Hematopoietic multipotent progenitor cell treated with erythropoietin and hydrocortisone succinate and interleukin-3 and kit ligand, for 4 days (in vitro differentiated cells): ENCODE data around the gene SNX15.
A peak's percentile ranks its signal among the peaks of the same experiment; 100 is the strongest.

ENCODE experiments used
- DNase-seq: peaks from one replicate; pipeline ENCODE4 v3.0.0-alpha.2; 2015

SNX15 gene

DNA sequence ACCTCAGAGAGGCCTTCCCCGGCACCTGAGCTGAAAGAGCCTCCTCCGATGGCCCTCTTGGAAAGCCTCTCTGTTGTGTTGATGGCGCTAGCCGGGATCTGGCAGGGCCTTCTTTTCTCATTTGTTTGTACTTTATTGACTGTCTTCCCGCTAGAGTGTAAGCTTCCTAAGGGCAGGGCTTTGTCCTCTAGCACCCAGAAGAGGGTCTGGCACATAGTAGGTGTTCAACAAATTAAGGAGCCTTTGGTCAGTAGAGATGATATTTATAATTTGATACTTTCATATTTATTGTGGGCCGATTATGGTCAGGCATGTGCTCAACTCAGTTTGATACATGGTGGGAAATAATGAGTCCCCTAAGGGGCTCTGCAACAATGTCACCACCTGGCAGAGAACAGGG, 9.3 kb upstream of the SNX15 start:
- DNase-seq = no peak

DNA sequence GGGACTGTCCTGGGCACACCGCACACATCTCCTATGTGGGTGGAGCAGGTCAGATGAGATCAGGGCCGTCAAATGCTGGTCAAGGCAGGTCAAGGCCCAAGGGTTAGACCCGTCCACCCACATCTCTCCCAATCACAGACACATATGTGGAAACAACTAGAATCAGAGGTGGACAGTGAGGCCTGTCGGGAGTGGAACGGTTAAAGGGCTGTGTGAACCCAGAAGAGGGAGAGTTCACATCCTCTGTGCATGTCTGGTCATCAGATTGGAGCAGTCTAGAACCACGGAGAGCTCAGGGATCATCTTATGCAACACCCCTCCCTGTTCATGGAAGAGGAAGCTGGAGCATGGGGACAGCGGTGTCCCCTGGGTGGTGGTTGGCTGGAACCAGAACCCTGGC, 7.4 kb upstream of the SNX15 start:
- DNase-seq = no peak

DNA sequence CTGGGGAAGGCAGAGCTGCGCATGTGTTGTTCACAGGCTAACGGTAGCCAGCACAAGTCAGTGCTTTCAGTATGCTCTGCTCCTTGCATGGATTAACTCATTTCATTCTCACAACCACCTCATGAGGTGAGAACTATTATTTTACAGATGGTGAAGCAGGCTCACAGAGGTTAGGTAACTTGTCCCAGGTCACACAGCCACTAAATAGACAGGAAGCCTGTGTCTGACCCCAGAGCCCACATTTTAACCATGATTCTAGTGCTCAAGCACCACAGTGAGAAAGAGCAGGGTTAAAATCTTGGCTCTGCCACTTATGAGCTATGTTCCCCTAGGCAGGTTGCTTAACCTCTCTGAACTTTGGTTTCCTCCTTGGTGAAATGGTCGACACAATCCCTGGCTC, 6.2 kb upstream of the SNX15 start:
- DNase-seq = no peak

DNA sequence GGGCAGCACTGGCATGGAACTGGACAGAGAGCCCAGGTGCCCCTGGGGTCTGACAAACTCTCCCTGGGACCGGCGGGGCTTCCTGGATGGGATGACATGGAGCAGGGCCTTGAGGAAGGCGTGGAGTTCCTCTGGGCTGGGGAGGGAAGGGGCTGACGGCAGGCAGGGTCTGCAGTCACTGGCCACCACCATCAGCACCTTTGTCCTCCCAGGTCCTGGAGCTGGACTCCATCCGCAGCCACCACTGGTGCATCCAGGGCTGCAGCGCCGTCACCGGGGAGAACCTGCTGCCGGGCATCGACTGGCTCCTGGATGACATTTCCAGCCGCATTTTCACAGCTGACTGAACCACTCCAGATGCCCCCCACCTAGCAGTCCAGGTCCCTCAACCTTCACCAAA, 5.7 kb upstream of the SNX15 start:
- no peak for DNase-seq

DNA sequence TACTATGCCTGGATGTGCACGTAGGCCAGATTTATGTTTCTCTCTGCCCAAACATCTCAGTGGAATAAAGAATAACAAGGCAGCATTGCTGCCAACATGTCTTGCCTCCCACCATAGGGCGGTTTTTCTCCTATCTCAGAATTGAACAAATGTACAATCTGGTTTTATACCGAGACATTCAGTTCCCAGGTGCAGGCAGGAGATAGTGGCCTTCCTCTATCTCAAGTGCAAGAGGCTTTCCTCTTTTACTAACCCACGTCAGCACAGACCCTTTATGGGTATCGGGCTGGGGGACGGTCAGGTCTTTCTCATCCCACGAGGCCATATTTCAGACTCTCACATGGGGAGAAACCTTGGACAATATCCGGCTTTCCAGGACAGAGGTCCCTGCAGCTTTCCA, 3.7 kb upstream of the SNX15 start:
- DNase-seq = peak; percentile 70

DNA sequence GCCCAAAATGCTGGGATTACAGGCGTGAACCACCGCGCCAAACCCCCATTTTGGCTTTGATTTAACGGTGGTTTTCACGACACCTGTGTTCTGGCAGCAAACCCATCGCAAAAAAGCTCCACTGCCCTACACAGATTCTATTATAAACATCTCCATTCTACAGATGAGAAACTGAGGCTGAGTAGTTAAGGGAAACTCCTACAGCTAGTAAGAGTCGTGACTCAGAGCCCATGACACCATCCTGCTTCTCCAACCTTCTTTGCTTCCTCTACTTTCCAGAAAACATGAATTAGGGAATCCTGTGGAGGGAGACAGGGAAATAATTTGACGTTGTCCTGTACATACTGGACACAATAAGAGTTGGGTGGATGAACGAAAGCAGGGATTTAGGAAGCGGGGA, 429 bp upstream of the SNX15 start:
- DNase-seq = no peak

DNA sequence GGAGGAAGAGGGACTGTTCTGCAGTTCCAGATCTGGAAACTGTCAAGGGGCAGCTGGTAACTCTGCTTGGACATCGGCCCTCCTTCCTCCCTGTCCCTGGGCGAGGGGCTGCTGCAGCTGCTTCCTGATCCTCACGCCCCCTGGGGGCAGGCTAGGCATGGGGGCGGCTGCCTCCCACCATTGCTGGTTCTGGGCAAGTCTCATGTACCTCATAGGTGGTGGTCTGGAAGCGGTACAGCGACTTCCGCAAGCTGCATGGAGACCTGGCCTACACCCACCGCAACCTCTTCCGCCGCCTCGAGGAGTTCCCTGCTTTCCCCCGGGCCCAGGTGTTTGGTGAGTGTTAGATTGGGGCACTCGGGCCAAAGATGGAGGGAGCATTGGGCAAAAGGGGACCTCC, 5.0 kb downstream of the SNX15 start:
- DNase-seq = no peak

DNA sequence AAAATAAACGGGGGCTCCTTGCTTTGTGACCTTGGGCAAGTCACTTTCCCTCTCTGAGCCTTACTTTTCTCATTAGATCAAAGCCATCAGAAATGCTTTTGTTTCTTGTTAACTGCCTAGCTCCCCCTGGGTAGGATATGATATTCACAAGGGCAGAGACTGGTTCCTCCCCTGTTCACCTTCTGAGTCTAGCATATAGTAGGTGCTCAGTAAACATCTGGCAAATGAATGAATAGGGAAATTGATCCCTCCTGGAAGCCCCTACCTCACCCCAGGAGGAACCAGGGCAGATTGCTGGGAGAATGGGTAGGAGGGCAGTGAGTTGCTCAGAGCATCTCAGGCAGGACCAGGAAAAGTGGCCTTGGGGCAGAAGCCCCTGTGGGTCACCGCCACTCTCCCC, 7.2 kb downstream of the SNX15 start:
- DNase-seq = no peak

DNA sequence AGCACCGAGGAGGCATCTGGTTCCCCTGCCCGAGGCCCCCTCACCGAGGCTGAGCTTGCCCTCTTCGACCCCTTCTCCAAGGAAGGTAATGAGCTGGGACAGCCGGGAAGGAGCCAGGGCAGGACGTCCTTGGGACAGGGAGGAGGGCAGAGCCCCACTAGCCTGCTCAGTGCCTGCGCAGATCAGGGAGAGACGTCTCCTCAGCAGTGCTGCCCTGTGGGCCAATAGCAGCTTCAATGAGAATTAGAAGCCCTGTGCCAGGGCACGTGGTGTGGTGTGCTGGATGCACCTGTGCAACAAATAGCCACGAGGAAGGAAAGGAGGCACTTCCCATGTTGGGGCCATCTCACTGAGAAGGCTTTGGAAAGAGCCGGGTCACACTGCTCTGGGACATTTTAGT, 8.3 kb downstream of the SNX15 start:
- no peak for DNase-seq

DNA sequence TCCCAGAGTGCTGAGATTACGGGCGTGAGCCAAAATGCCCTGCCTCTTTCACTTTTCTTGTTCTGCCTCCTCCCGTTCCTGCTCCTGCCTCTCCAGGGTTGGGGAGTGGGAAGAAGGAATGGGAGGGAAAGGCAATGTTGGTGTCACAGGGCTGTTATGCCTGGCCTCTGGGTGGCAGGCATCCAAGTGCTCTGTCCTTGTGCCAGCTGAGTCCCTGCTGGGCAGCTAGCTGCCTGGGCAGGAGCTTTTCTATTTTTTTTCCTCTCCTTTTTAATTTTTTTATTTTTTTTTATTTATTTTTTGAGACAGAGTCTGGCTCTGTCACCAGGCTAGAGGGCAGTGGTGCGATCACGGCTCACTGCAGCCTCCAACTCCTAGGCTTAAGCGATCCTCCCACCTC, 9.7 kb downstream of the SNX15 start:
- DNase-seq = no peak

DNA sequence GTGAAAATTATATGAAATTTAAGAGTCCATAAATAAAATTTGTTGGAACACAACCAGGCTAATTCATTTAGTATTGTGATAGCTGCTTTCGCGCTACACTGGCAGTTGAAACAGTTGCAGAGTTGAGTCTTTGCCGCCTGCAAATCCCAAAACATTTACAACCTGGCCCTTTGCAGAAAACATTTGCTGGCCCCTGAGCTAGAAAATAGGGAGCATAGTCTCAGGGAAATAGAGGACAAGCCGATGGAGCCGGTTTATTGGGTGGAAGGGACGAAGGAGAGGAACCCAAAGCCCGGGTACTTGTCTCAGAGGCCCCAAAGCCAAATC, 13.2 kb downstream of the SNX15 start:
- no peak for DNase-seq

DNA sequence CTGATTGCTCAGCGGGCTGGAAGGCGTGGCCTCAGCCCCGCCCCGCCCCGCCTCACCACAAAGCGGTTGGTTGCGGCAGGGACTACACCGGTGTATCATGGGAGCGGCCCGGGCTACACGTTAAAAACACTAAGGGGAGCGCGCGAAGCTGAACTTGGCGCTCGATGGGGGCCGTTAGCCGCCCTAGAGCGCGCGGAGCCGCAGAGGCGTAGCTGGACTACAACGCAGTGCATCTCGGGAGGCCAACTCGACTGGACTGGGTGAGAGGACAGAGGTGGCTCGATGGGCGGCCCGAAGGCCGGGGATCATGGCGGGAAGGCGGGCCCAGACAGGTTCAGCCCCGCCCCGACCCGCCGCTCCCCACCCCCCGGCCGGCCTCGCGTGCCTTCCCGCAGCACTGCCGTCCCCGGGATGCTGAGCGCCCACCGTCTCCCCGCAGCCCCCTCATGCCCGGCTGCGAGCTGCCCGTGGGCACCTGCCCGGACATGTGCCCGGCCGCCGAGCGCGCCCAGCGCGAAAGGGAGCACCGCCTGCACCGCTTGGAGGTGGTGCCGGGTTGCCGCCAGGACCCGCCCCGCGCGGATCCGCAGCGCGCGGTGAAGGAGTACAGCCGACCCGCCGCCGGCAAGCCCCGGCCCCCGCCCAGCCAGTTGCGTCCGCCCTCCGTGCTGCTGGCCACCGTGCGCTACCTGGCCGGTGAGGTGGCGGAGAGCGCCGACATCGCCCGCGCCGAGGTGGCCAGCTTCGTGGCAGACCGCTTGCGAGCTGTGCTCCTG, 13.8 kb downstream of the SNX15 start, which contains the start of gene SAC3D1:
TSS of gene SAC3D1 (plus strand) at position 364 of the 776 bp plus-strand sequence. CDS start at position 447, 83 bp downstream.
- DNase-seq = peak; percentile 99

DNA sequence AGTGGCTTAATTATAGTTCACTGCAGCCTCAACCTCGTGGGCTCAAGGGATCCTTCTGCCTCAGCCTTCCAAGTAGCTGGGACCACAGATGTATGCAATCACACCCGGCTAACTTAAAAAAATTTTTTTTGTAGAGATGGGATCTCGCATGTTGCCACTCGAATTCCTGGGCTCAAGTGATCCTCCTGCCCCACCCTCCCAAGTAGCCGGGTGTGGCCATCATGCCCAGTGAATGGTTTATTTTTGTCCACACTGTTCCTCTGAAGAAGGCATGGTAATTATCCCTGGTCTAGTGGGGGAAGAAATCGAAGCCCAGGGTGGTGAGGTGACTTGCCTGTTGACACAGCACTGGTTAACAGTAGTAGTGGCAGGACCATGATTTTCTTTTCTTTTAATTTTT, 15.7 kb downstream of the SNX15 start:
- peak; percentile 29 for DNase-seq

DNA sequence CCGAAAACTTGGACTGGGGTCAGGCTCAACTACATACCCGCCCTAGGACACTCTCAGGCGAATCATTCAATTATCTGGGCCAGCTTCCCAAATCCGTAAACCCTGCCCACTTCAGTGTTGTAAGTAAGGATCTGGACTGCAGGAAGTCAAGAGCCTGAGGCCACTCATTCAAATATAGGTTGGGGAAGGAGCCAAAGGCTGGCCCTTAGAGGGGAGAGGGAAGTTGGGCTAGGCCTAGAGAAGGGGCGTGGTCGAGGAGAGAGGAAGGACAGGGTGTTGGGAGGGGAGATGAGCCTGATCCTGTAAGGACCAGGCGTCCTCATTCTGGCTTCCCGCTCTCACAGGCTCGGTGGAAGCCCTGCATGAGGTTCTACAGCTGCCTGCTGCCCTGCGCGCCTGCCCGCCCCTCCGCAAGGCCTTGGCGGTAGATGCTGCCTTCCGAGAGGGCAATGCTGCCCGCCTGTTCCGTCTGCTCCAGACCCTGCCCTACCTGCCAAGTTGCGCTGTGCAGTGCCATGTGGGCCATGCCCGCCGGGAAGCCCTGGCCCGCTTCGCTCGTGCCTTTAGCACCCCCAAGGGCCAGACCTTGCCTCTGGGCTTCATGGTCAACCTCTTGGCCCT, 16.8 kb downstream of the SNX15 start:
- DNase-seq = peak; percentile 58

DNA sequence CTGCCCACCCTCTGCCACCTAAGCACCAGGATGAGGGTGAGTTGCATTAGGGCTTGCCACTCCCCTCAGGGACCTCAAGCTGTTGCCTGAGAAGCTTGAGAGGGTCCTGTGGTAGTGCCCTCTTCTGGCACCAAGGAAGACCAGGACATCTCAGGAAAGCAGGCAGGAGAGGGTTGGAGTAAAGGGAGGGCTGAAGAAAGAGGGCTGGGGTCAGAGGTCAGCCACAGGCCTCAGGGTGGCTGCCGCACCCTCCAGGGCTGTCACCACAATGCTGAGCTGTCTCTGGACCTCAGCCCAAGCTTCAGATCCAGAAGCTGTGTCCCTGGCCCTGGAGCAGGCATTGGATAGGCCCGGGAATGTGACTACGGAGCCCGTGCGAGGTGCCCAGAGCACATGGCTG, 17.8 kb downstream of the SNX15 start:
- no peak for DNase-seq

DNA sequence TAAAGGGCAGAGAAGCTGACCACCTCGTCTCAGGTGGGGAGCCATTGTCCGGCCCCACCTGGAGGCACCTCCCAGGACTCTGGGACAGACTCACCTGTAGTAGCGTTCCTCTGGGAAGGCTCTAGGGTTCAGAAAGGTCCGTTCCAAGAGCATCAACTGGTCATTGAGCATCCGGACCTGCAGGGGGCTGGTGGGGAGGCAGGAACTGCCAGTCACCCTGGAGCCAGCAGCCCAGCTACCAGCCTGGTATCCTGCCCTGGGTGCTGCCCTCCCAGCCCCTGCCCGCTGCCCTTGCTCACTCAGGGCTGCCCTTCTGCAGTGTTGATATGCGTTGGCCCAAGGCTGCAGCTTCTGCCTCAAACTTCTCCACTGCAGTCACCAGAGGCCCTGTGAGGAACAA, 18.5 kb downstream of the SNX15 start:
- no peak for DNase-seq

DNA sequence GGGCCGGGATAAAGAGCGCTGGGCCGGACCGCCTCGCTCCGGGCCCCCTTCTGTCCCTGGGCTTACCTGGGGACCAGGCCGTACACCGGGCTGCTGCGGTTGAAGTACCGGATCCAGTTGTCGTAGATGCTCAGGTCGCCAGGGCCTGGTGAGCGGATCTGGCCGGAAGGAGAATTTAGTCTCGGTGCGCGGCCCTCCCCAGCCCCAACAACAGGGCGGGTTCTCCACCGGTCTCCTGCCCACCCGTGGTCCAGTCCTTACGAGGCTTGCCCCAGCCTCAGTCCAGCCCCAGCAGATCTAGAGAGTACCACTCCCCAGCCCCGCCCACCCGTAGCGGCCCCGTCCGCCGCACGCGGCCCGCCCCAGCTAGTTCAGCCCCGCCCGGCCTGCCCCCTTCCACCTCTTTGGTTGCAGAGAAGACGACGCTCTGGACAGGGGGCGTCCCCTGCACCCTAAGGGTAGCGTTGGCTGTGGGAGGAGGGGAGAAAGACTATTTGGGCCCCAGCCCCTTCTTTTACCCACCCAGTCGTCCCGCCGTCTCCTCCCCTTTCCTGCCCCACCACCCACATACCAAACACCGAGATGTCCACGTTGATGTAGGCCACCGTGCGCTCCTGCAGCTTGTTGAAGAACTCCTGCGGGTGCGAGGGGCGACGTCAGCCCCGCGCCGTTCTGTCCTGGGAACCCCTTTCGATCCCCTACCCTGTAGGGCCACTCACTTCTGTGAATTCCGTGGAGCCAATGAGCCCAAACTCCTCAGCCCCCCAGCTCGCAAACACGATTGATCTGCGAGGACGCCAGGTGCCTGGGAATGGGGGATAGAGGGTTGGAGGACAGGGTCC, 20.6 kb downstream of the SNX15 start:
- DNase-seq = peak; percentile 50

DNA sequence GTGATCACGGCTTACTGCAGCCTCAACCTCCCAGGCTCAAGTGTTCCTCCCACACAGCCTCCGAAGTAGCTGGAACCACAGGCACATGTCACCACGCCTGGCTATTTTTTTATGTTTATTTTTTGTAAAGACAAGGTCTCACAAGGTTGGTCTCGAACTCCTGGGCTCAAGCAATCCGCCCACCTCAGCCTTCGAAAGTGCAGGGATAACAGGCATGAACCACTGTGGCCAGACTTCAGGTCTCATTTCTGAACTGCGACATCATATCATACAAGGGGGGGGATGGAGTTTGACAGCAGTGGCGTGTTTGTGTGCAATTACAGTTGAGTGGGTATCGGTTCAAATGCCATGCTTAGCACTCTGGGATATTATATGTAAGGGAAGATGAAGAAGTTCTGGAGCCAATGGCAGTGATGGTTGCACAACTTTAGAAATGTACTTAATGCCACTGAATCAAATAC, 24.2 kb downstream of the SNX15 start:
- DNase-seq = no peak

DNA sequence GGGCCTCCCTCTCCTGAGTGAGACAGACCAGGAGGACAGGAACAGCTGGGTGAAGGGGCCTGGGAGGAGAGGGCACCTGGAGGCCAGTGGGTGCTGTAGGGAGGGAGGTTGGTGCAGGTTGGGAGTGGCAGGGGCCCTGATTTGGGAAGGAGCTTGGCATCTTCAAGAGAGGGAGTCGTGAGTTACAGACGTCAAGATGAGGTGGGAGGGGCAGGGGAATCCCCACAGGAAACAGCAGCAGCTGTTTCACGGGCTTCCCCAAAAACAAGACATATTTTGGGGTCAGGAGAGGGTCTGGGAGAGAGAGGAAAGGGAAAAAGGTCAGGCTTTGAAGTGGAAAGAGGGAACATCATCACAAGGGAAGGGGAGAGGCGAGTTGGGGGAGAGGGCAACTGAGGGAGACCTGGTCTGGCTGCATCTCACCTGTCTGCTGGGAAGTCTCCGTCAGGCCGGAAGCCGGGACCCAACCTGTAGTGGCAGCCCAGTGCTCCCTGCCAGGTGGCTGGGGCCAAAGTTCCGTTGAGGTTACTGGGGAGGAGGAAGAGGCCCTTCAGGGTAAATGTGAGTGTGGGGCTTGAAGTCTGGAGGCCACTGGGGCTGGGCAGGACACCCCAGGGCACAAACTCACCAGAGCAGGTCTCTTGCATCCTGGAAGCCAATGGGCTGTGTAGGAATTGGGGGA, 26.7 kb downstream of the SNX15 start:
- no peak for DNase-seq

DNA sequence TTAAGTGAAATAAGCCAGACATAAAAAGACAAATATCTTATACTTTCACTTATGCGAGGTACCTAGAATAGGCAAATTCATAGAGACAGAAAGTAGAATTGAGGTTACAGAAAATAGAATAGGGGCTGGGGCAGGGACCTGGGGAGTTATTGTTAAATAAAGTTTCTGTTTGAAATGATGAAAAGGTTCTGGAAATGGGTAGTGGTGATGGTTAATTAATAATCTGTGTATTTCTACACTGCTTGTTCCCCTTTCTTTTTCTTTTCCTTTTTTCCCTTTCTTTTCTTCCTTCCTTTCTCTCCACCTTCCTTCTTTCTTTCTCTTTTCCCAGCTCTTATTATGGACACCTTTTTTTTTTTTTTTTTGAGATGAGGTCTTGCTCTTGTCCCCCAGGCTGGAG, 28.3 kb downstream of the SNX15 start:
- no peak for DNase-seq

DNA sequence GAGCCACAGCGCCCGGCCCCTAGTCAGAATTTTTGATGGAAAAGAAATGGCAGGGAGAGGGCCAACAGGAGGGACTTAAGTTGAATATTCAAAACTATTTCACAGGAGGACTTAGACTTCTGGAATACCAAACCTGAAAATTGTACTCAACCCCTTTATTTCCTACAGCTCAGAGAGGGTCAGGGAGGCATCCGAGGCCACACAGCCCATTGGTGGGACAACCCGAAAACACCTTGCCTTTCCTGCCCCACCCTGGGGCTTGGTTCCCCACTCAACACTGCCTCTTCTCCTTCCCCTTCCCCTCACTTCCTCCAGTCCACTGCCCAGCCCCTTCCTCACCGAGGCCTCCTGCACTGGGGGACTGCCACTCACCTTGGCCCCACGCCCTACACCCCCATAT, 29.8 kb downstream of the SNX15 start:
- DNase-seq = no peak

DNA sequence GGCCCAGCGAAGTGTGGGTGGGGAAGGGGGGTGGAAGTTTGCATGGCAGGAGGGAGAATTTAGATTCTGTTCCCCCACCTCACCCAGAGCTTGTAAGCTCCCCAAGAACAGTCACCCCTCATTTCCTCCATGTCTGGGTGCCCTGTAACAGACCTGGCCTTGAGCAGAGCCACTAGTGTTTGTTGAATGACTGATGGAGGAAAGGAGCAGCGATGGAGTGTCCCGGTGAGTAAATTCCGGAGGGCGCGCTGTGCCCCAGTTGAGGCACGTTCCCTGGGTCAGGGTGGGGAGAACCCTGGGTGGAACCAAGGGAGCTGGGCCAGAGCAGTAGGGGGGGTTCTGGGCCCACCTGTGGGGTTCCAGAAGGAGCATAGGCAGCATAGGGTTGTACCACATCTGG, 30.3 kb downstream of the SNX15 start:
- DNase-seq = no peak

DNA sequence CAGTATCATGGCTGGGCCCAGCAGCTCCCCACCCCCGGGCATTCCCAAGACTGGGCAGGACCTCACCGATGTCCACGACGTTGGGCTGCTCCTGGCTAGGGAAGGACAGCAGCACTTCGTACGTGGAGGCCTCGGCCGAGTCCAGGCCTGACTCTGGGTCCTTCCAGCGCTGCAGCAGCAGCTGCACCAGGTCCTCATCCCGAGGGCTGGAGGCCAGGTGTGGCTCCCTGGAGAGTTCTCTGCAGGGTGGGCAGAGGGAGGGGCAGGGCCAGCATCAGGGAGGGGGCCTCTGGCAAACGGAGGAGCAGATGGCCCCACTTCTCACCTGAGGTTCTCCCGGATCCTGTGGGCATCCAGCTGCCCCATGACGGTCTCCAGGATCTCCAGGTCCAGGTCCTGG, 30.8 kb downstream of the SNX15 start:
- no peak for DNase-seq
